GM19397 (cell line): Measurements from ENCODE around the gene KCNMA1.

Source experiments
- ATAC-seq: cut with Tn5 transposase; IDR thresholded peaks from one replicate; pipeline ENCODE4 v1.9.1; 2021; ENCODE audit warnings: mild to moderate bottlenecking, moderate library complexity; ENCODE audit not compliant: unreplicated experiment

Gene KCNMA1

GRCh38 chr10:76864922-76865321 lies 772.7 kb downstream of the KCNMA1 start:
- ATAC-seq: no peak

- no peak for ATAC-seq
These were observed 778.9 kb downstream of the KCNMA1 start for GRCh38 chr10:76858721-76859120.

GRCh38 chr10:76840802-76841201 lies 796.8 kb downstream of the KCNMA1 start:
- no peak for ATAC-seq

GRCh38 chr10:76839276-76839675 lies 798.3 kb downstream of the KCNMA1 start:
- ATAC-seq: no peak

- ATAC-seq: no peak
These were observed 807.4 kb downstream of the KCNMA1 start for GRCh38 chr10:76830218-76830617.

- ATAC-seq: no peak
These were observed 807.9 kb downstream of the KCNMA1 start for GRCh38 chr10:76829724-76830123.
